ENCODE data around the gene ADAMTS12. TPM values are rescaled to one million over a fixed set of nuclear protein-coding genes. Genes with fewer than 3 reads are reported as not detected.

ADAMTS12 gene
- total RNA-seq, 1 experiment from 2014 or later: not detected

- in situ Hi-C loops (cut with HindIII; ENCODE audit: low pct_unique_long_range_greater_than_20kb, low sequenced_read_pairs): no loop called here
- no peak for DNase-seq (ENCODE audit: low read depth, low spot score)
Measured at GRCh38 chr5:33755231-33755630, 136.6 kb downstream of the ADAMTS12 start.

GRCh38 chr5:33753704-33754103 lies 138.1 kb downstream of the ADAMTS12 start:
- DNase-seq (ENCODE audit: low read depth, low spot score): no peak

GRCh38 chr5:33748754-33749153 lies 143.0 kb downstream of the ADAMTS12 start:
- in situ Hi-C loops (cut with HindIII; ENCODE audit: low pct_unique_long_range_greater_than_20kb, low sequenced_read_pairs): no loop called here
- no peak for DNase-seq (ENCODE audit: low read depth, low spot score)

More at GRCh38 chr5:33753704-33754103, 138.1 kb downstream of the ADAMTS12 start:
- in situ Hi-C loops (cut with HindIII; ENCODE audit: low pct_unique_long_range_greater_than_20kb, low sequenced_read_pairs): no loop called here

GRCh38 chr5:33745101-33745770 lies 146.6 kb downstream of the ADAMTS12 start:
- DNase-seq (ENCODE audit: low read depth, low spot score): no peak
- in situ Hi-C loops (cut with HindIII; ENCODE audit: low pct_unique_long_range_greater_than_20kb, low sequenced_read_pairs): no loop called here

GRCh38 chr5:33743099-33743498 lies 148.7 kb downstream of the ADAMTS12 start:
- in situ Hi-C loops (cut with HindIII; ENCODE audit: low pct_unique_long_range_greater_than_20kb, low sequenced_read_pairs): no loop called here
- no peak for DNase-seq (ENCODE audit: low read depth, low spot score)

GRCh38 chr5:33742181-33742580 lies 149.6 kb downstream of the ADAMTS12 start:
- DNase-seq (ENCODE audit: low read depth, low spot score): no peak
- in situ Hi-C loops (cut with HindIII; ENCODE audit: low pct_unique_long_range_greater_than_20kb, low sequenced_read_pairs): no loop called here

GRCh38 chr5:33738967-33739366 lies 152.8 kb downstream of the ADAMTS12 start:
- no peak for DNase-seq (ENCODE audit: low read depth, low spot score)
- in situ Hi-C loops (cut with HindIII; ENCODE audit: low pct_unique_long_range_greater_than_20kb, low sequenced_read_pairs): no loop called here

GRCh38 chr5:33738097-33738496 lies 153.7 kb downstream of the ADAMTS12 start:
- no peak for DNase-seq (ENCODE audit: low read depth, low spot score)
- in situ Hi-C loops (cut with HindIII; ENCODE audit: low pct_unique_long_range_greater_than_20kb, low sequenced_read_pairs): no loop called here

- no peak for DNase-seq (ENCODE audit: low read depth, low spot score)
- in situ Hi-C loops (cut with HindIII; ENCODE audit: low pct_unique_long_range_greater_than_20kb, low sequenced_read_pairs): no loop called here
Measured at GRCh38 chr5:33737697-33738096, 154.1 kb downstream of the ADAMTS12 start.

GRCh38 chr5:33737284-33737683 lies 154.5 kb downstream of the ADAMTS12 start:
- in situ Hi-C loops (cut with HindIII; ENCODE audit: low pct_unique_long_range_greater_than_20kb, low sequenced_read_pairs): no loop called here
- no peak for DNase-seq (ENCODE audit: low read depth, low spot score)

- DNase-seq (ENCODE audit: low read depth, low spot score): no peak
- in situ Hi-C loops (cut with HindIII; ENCODE audit: low pct_unique_long_range_greater_than_20kb, low sequenced_read_pairs): no loop called here
Measured at GRCh38 chr5:33736510-33736909, 155.3 kb downstream of the ADAMTS12 start.

GRCh38 chr5:33735072-33735471 lies 156.7 kb downstream of the ADAMTS12 start:
- DNase-seq (ENCODE audit: low read depth, low spot score): no peak
- in situ Hi-C loops (cut with HindIII; ENCODE audit: low pct_unique_long_range_greater_than_20kb, low sequenced_read_pairs): no loop called here

GRCh38 chr5:33734537-33734936 lies 157.3 kb downstream of the ADAMTS12 start:
- DNase-seq (ENCODE audit: low read depth, low spot score): no peak
- in situ Hi-C loops (cut with HindIII; ENCODE audit: low pct_unique_long_range_greater_than_20kb, low sequenced_read_pairs): no loop called here

- no peak for DNase-seq (ENCODE audit: low read depth, low spot score)
- in situ Hi-C loops (cut with HindIII; ENCODE audit: low pct_unique_long_range_greater_than_20kb, low sequenced_read_pairs): no loop called here
Measured at GRCh38 chr5:33733225-33733624, 158.6 kb downstream of the ADAMTS12 start.

- in situ Hi-C loops (cut with HindIII; ENCODE audit: low pct_unique_long_range_greater_than_20kb, low sequenced_read_pairs): no loop called here
- DNase-seq (ENCODE audit: low read depth, low spot score): no peak
Measured at GRCh38 chr5:33726422-33727165, 165.2 kb downstream of the ADAMTS12 start.

GRCh38 chr5:33725806-33726205 lies 166.0 kb downstream of the ADAMTS12 start:
- no peak for DNase-seq (ENCODE audit: low read depth, low spot score)

GRCh38 chr5:33721491-33722200 lies 170.1 kb downstream of the ADAMTS12 start:
- in situ Hi-C loops (cut with HindIII; ENCODE audit: low pct_unique_long_range_greater_than_20kb, low sequenced_read_pairs): no loop called here
- no peak for DNase-seq (ENCODE audit: low read depth, low spot score)

More at GRCh38 chr5:33725806-33726205, 166.0 kb downstream of the ADAMTS12 start:
- in situ Hi-C loops (cut with HindIII; ENCODE audit: low pct_unique_long_range_greater_than_20kb, low sequenced_read_pairs): no loop called here

GRCh38 chr5:33720176-33720575 lies 171.6 kb downstream of the ADAMTS12 start:
- DNase-seq (ENCODE audit: low read depth, low spot score): no peak

More at GRCh38 chr5:33720176-33720575, 171.6 kb downstream of the ADAMTS12 start:
- in situ Hi-C loops (cut with HindIII; ENCODE audit: low pct_unique_long_range_greater_than_20kb, low sequenced_read_pairs): no loop called here
